Measurements from ENCODE around the gene CTPS2. TPM values are rescaled to one million over a fixed set of nuclear protein-coding genes. Genes with fewer than 3 reads are reported as not detected.

Gene CTPS2
- total RNA-seq, 1 donor from 2014 or later: 12.6 TPM

DNA sequence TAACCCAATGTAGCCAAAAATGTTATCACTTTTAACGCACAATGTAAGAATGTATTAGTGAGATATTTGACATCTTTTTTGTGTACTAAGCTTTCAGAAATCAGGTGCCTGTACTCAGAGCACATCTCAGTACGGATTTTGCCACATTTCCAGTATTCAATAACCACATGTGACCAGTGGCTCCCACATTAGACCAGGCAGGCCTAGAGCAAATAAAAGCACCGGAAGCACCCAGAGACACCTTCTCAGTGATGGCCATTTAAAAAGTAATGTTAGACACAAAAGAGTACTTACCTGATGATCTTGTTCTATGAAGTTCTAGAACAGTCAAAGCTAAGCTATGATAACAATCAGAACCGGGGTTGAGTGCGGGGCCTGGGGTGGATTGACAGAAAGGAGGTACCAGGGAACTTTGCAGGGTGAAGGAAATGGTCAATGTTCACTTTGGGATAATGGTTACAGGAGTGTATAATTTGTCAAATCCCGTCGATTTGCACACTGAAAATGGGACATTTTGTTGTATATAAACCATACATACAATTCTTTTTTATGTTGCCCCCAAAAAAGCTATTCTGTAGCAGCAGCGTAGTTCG lies 1.2 kb downstream of the CTPS2 start:
- no peak for DNase-seq (ENCODE audit: low spot score in 2 of 2)
- intact Hi-C loops (cut with DNase I): loop anchor here (10.0 kb wide), 1 partner anchor 1713 kb away; the partner anchor contains the start of gene CDKL5

GRCh38 chrX:16708016-16708415 lies 4.5 kb downstream of the CTPS2 start:
- no peak overlapping the region for H3K4me3 ChIP-seq
- H3K27ac ChIP-seq: no peak overlapping the region
- H3K4me1 ChIP-seq: no peaks in the 10 kb centered on the region
- no peaks in the 10 kb centered on the region for H3K36me3 ChIP-seq
- no peaks in the 10 kb centered on the region for H3K9me3 ChIP-seq
- intact Hi-C loops (cut with DNase I): no loop called here
- TF ChIP-seq CTCF (IDR thresholded peaks at IDR 0.05): no peak
- no peak for DNase-seq (ENCODE audit: low spot score in 2 of 2)
- H3K27me3 ChIP-seq: no peaks in the 10 kb centered on the region

More for the DNA sequence above, 1.2 kb downstream of the CTPS2 start:
- H3K4me3 ChIP-seq: peak overlapping the region; percentile 67 to 68
- no peaks in the 10 kb centered on the region for H3K27me3 ChIP-seq
- H3K9me3 ChIP-seq: no peaks in the 10 kb centered on the region
- no peak for TF ChIP-seq CTCF (IDR thresholded peaks at IDR 0.05)
- H3K36me3 ChIP-seq: no peaks in the 10 kb centered on the region
- H3K27ac ChIP-seq: peak overlapping the region; percentile 85 to 90
- no peaks in the 10 kb centered on the region for H3K4me1 ChIP-seq

DNA sequence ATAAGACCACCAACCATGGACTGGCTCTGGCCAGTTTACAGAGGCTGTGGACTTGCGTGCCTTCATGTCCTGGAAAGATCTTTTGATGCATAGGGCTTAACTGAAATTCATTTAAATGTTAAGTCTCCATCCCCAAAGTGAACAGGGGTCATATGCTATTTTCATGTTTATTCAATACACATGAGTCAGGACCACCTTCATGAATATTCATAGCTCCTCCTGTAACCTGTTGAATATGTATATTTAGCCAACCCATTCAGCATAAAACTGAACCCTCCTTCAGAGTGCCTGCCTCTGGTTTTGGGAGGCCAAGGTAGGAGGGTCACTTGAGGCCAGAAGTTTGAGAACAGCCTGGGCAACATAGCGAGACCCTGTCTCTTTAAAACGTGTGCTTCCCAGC lies 7.1 kb downstream of the CTPS2 start:
- no peak for DNase-seq (ENCODE audit: low spot score in 2 of 2)
- TF ChIP-seq CTCF (IDR thresholded peaks at IDR 0.05): no peak
- intact Hi-C loops (cut with DNase I): no loop called here
- Histone ChIP-seq H3K4me1 (no peaks in the 10 kb centered on the region), H3K4me3 (no peak overlapping the region), H3K9me3 (no peaks in the 10 kb centered on the region), H3K27ac (no peak overlapping the region), H3K36me3 (no peaks in the 10 kb centered on the region), H3K27me3 (no peaks in the 10 kb centered on the region)

- no peaks in the 10 kb centered on the region for H3K27me3 ChIP-seq
- H3K27ac ChIP-seq: no peak overlapping the region
- peaks cover 2 to 3% of the 10 kb centered on the region in 2 donors for H3K36me3 ChIP-seq
- H3K9me3 ChIP-seq: no peaks in the 10 kb centered on the region
- TF ChIP-seq CTCF (IDR thresholded peaks at IDR 0.05): no peak
- no peaks in the 10 kb centered on the region for H3K4me1 ChIP-seq
- no peak overlapping the region for H3K4me3 ChIP-seq
- intact Hi-C loops (cut with DNase I): no loop called here
- DNase-seq (ENCODE audit: low spot score in 2 of 2): no peak
These were observed 9.5 kb downstream of the CTPS2 start for GRCh38 chrX:16702700-16703599.

- intact Hi-C loops (cut with DNase I): no loop called here
- Histone ChIP-seq H3K36me3 (peaks cover 3 to 4% of the 10 kb centered on the region in 2 donors), H3K4me3 (no peak overlapping the region), H3K27me3 (no peaks in the 10 kb centered on the region), H3K9me3 (no peaks in the 10 kb centered on the region), H3K27ac (no peak overlapping the region), H3K4me1 (no peaks in the 10 kb centered on the region)
- no peak for TF ChIP-seq CTCF (IDR thresholded peaks at IDR 0.05)
- DNase-seq (ENCODE audit: low spot score in 2 of 2): no peak
These were observed 11.7 kb downstream of the CTPS2 start for GRCh38 chrX:16700734-16701133.

All from ascending aorta (tissue), 2 donors.